ENCODE data around the gene SLC2A5. TPM values are rescaled to one million over a fixed set of nuclear protein-coding genes. Genes with fewer than 3 reads are reported as not detected.
"Not testable (repeated sequence)": the region's sequence is repeated elsewhere in the genome, so short reads cannot be mapped to it uniquely, and the experiment has no call there.

SLC2A5 gene
- polyA plus RNA-seq, 3 donors, result 0.75 to 1.3 (median 0.81) TPM

- WGBS (ENCODE audit: insufficient coverage), result no CpG with 5 or more reads among the region's 2 CpGs
- no peak overlapping the region for H3K27ac ChIP-seq (ENCODE audit: low read depth in 1 of 2, low read length in 2 of 2)
- H3K4me1 ChIP-seq (ENCODE audit: control insufficient read depth in 1 of 2, insufficient read depth in 2 of 2, low read length in 2 of 2), result peaks cover 24 to 27% of the 10 kb centered on the region in 2 donors
- no peak for DNase-seq
- Mint-ChIP-seq H3K27me3 (ENCODE audit: low read depth in 3 of 3) (peaks cover 0 to 3% (median 0%) of the 10 kb centered on the region in 3 donors), H3K4me1 (peaks cover 12% of the 10 kb centered on the region), H3K9me3 (peaks cover 7 to 13% (median 8%) of the 10 kb centered on the region in 7 donors), H3K4me3 (no peak overlapping the region), H3K36me3 (peaks cover 0 to 7% of the 10 kb centered on the region in 2 donors), H3K27ac (no peak overlapping the region)
- no peak for TF ChIP-seq CTCF (IDR thresholded peaks at IDR 0.05)
- no peaks in the 10 kb centered on the region for H4K20me1 ChIP-seq (ENCODE audit: insufficient read depth, low read length)
- H3K79me2 ChIP-seq (ENCODE audit: insufficient read depth, low read length), result no peaks in the 10 kb centered on the region
- no peak overlapping the region for H3K4me2 ChIP-seq (replicated peaks; ENCODE audit: extremely low read depth, low read length, poor library complexity, severe bottlenecking)
- H2AFZ ChIP-seq (ENCODE audit: insufficient read depth, low read depth, low read length, poor library complexity, severe bottlenecking), result no peak overlapping the region
- intact Hi-C loops (cut with micrococcal nuclease), result loop anchor here in 1 of 2 donors (5.0 kb wide), 1 partner anchor 34 kb away; no protein-coding TSS in a partner anchor
- H3K36me3 ChIP-seq (replicated peaks in 1 of 2; ENCODE audit: control insufficient read depth in 1 of 2, insufficient read depth in 2 of 2, low read length in 2 of 2), result no peaks in the 10 kb centered on the region
- no peak overlapping the region for H3K4me3 ChIP-seq (replicated peaks in 1 of 3; ENCODE audit: low read depth in 2 of 3, low read length in 3 of 3)
- no peak overlapping the region for H3K9ac ChIP-seq (ENCODE audit: insufficient read depth, low read length, poor library complexity, severe bottlenecking)
- H3K27me3 ChIP-seq (ENCODE audit: control insufficient read depth in 2 of 2, insufficient read depth in 2 of 2, low read length in 2 of 2), result no peaks in the 10 kb centered on the region
- peaks cover 0 to 6% of the 10 kb centered on the region in 2 donors for H3K9me3 ChIP-seq (replicated peaks in 1 of 2; ENCODE audit: control insufficient read depth in 1 of 2, insufficient read depth in 1 of 2, low read length in 2 of 2)
Measured at GRCh38 chr1:9095818-9096217, 26.4 kb upstream of the SLC2A5 start.

- 17% methylated on average over 7 of the region's 18 CpGs for WGBS (ENCODE audit: insufficient coverage)
- H3K4me1 Mint-ChIP-seq, result peaks cover 15% of the 10 kb centered on the region
- H3K27me3 Mint-ChIP-seq (ENCODE audit: low read depth in 3 of 3), result not testable (repeated sequence)
Measured at GRCh38 chr1:9093996-9094595, 24.7 kb upstream of the SLC2A5 start.

More at GRCh38 chr1:9093996-9094595, 24.7 kb upstream of the SLC2A5 start:
- H3K36me3 Mint-ChIP-seq; H3K79me2 ChIP-seq (ENCODE audit: insufficient read depth, low read length); H3K9me3 ChIP-seq (replicated peaks in 1 of 2; ENCODE audit: control insufficient read depth in 1 of 2, insufficient read depth in 1 of 2, low read length in 2 of 2); H2AFZ ChIP-seq (ENCODE audit: insufficient read depth, low read depth, low read length, poor library complexity, severe bottlenecking); H3K36me3 ChIP-seq (replicated peaks in 1 of 2; ENCODE audit: control insufficient read depth in 1 of 2, insufficient read depth in 2 of 2, low read length in 2 of 2); H3K27ac Mint-ChIP-seq; H3K4me3 Mint-ChIP-seq; H3K27me3 ChIP-seq (ENCODE audit: control insufficient read depth in 2 of 2, insufficient read depth in 2 of 2, low read length in 2 of 2); H3K9ac ChIP-seq (ENCODE audit: insufficient read depth, low read length, poor library complexity, severe bottlenecking); intact Hi-C loops (cut with micrococcal nuclease); H4K20me1 ChIP-seq (ENCODE audit: insufficient read depth, low read length); H3K27ac ChIP-seq (ENCODE audit: low read depth in 1 of 2, low read length in 2 of 2): not testable (repeated sequence)
- peak overlapping the region; percentile 51 for H3K4me2 ChIP-seq (replicated peaks; ENCODE audit: extremely low read depth, low read length, poor library complexity, severe bottlenecking)
- H3K4me3 ChIP-seq (replicated peaks in 1 of 3; ENCODE audit: low read depth in 2 of 3, low read length in 3 of 3), result peak overlapping the region in 1 of 3 experiments; percentile 49
- H3K4me1 ChIP-seq (ENCODE audit: control insufficient read depth in 1 of 2, insufficient read depth in 2 of 2, low read length in 2 of 2), result peaks cover 24 to 27% of the 10 kb centered on the region in 2 donors
- DNase-seq, result peak in 2 of 3 donors; percentile 28 to 41
- peaks cover 7 to 13% (median 8%) of the 10 kb centered on the region in 7 donors for H3K9me3 Mint-ChIP-seq
